ENCODE data around the gene KLF1. TPM values are rescaled to one million over a fixed set of nuclear protein-coding genes. Genes with fewer than 3 reads are reported as not detected.
A peak's percentile ranks its signal among the peaks of the same experiment; 100 is the strongest.

The KLF1 gene
- total and polyA plus RNA-seq, 2 of the 8 experiments (the other 6 are each of a cell fraction or from before 2014, with no cell fraction given): 0.84 to 0.91 TPM

DNA sequence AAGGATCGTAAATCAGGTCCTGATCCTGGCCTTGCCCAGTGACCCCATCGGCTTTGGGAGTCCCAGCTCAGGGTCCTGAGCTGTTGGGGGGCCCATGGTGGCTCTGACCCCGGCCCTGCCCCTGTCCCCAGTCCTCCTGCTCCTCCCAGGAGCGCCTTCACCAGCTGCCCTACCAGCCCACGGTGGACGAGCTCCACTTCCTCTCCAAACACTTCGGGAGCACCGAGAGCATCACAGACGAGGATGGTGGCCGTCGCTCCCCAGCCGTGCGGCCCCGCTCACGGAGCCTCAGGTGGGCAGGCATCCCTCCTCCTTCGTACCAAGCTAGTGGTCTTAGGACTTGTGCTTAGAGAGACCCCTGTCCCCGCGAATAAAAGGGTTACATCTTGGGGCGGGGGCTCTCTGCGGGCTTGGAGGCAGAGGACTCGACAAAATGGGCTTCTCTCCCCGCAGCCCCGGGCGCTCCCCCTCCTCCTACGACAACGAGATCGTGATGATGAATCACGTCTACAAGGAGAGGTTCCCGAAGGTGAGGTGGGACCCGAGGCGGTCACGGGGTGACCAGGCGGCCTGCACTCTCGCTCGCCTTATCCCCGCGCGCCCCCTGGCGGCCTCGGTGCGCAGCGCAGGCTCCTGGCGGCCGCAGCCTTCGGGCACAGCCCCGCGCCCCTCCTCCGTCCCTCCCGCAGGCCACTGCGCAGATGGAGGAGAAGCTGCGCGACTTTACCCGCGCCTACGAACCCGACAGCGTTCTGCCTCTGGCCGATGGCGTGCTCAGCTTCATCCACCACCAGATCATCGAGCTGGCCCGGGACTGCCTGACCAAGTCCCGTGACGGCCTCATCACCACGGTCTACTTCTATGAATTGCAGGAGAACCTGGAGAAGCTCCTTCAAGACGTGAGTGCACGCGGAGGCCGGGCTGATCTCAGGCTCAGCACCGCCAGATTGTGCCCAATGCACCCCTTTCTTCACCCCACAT lies 39.6 kb downstream of the KLF1 start (continued):
- TF ChIP-seq, protein P1, sequence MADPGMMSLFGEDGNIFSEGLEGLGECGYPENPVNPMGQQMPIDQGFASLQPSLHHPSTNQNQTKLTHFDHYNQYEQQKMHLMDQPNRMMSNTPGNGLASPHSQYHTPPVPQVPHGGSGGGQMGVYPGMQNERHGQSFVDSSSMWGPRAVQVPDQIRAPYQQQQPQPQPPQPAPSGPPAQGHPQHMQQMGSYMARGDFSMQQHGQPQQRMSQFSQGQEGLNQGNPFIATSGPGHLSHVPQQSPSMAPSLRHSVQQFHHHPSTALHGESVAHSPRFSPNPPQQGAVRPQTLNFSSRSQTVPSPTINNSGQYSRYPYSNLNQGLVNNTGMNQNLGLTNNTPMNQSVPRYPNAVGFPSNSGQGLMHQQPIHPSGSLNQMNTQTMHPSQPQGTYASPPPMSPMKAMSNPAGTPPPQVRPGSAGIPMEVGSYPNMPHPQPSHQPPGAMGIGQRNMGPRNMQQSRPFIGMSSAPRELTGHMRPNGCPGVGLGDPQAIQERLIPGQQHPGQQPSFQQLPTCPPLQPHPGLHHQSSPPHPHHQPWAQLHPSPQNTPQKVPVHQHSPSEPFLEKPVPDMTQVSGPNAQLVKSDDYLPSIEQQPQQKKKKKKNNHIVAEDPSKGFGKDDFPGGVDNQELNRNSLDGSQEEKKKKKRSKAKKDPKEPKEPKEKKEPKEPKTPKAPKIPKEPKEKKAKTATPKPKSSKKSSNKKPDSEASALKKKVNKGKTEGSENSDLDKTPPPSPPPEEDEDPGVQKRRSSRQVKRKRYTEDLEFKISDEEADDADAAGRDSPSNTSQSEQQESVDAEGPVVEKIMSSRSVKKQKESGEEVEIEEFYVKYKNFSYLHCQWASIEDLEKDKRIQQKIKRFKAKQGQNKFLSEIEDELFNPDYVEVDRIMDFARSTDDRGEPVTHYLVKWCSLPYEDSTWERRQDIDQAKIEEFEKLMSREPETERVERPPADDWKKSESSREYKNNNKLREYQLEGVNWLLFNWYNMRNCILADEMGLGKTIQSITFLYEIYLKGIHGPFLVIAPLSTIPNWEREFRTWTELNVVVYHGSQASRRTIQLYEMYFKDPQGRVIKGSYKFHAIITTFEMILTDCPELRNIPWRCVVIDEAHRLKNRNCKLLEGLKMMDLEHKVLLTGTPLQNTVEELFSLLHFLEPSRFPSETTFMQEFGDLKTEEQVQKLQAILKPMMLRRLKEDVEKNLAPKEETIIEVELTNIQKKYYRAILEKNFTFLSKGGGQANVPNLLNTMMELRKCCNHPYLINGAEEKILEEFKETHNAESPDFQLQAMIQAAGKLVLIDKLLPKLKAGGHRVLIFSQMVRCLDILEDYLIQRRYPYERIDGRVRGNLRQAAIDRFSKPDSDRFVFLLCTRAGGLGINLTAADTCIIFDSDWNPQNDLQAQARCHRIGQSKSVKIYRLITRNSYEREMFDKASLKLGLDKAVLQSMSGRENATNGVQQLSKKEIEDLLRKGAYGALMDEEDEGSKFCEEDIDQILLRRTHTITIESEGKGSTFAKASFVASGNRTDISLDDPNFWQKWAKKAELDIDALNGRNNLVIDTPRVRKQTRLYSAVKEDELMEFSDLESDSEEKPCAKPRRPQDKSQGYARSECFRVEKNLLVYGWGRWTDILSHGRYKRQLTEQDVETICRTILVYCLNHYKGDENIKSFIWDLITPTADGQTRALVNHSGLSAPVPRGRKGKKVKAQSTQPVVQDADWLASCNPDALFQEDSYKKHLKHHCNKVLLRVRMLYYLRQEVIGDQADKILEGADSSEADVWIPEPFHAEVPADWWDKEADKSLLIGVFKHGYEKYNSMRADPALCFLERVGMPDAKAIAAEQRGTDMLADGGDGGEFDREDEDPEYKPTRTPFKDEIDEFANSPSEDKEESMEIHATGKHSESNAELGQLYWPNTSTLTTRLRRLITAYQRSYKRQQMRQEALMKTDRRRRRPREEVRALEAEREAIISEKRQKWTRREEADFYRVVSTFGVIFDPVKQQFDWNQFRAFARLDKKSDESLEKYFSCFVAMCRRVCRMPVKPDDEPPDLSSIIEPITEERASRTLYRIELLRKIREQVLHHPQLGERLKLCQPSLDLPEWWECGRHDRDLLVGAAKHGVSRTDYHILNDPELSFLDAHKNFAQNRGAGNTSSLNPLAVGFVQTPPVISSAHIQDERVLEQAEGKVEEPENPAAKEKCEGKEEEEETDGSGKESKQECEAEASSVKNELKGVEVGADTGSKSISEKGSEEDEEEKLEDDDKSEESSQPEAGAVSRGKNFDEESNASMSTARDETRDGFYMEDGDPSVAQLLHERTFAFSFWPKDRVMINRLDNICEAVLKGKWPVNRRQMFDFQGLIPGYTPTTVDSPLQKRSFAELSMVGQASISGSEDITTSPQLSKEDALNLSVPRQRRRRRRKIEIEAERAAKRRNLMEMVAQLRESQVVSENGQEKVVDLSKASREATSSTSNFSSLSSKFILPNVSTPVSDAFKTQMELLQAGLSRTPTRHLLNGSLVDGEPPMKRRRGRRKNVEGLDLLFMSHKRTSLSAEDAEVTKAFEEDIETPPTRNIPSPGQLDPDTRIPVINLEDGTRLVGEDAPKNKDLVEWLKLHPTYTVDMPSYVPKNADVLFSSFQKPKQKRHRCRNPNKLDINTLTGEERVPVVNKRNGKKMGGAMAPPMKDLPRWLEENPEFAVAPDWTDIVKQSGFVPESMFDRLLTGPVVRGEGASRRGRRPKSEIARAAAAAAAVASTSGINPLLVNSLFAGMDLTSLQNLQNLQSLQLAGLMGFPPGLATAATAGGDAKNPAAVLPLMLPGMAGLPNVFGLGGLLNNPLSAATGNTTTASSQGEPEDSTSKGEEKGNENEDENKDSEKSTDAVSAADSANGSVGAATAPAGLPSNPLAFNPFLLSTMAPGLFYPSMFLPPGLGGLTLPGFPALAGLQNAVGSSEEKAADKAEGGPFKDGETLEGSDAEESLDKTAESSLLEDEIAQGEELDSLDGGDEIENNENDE (IDR thresholded peaks at IDR 0.05; ENCODE audit: insufficient replicate concordance, low read length): no peak
- TF ChIP-seq SIX5 (IDR thresholded peaks at IDR 0.05; ENCODE audit: low read depth, low read length): no peak
- TF ChIP-seq KDM5A (IDR thresholded peaks at IDR 0.05; ENCODE audit: low read length): no peak
- TF ChIP-seq JUND (IDR thresholded peaks at IDR 0.05; ENCODE audit: low read length): 0 out of 2 replicates have a peak, but pooled peaks have one; percentile 24
- no peak for TF ChIP-seq NANOG (IDR thresholded peaks at IDR 0.05; ENCODE audit: insufficient read depth, low read depth, low read length, poor library complexity, severe bottlenecking)
- TF ChIP-seq, protein P2, sequence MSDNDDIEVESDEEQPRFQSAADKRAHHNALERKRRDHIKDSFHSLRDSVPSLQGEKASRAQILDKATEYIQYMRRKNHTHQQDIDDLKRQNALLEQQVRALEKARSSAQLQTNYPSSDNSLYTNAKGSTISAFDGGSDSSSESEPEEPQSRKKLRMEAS (IDR thresholded peaks at IDR 0.05): peak; percentile 76
- TF ChIP-seq NRF1 (IDR thresholded peaks at IDR 0.05; ENCODE audit: low read depth, low read length): no peak
- peak; percentile 58; the same call in 1 of the 2 replicates for TF ChIP-seq SP4 (IDR thresholded peaks at IDR 0.05; ENCODE audit: low read length)
- 0 out of 2 replicates have a peak, but pooled peaks have one; percentile 2 for TF ChIP-seq CEBPB (IDR thresholded peaks at IDR 0.05; ENCODE audit: low read depth, low read length)

Data from H1 (cell line).